ENCODE data around the gene SLX9. TPM values are rescaled to one million over a fixed set of nuclear protein-coding genes. Genes with fewer than 3 reads are reported as not detected.

SLX9 gene
- total RNA-seq, 1 donor from 2014 or later, result 24.0 TPM

GRCh38 chr21:44950351-44950750 is 10.5 kb downstream of the SLX9 start:
- no peaks in the 10 kb centered on the region for H3K9me3 Mint-ChIP-seq (ENCODE audit: low read depth)
- TF ChIP-seq CTCF (IDR thresholded peaks at IDR 0.05), result no peak
- peak; percentile 77 for DNase-seq (ENCODE audit: low spot score)
- H3K27me3 Mint-ChIP-seq (ENCODE audit: low read depth), result no peaks in the 10 kb centered on the region
- peaks cover 39% of the 10 kb centered on the region for H3K4me1 Mint-ChIP-seq (ENCODE audit: low read depth)
- H3K4me3 Mint-ChIP-seq (ENCODE audit: unreplicated experiment), result no peak overlapping the region
- H3K36me3 Mint-ChIP-seq (ENCODE audit: low read depth), result peaks cover 8% of the 10 kb centered on the region
- no peak overlapping the region for H3K27ac Mint-ChIP-seq (ENCODE audit: unreplicated experiment)

- no peaks in the 10 kb centered on the region for H3K9me3 Mint-ChIP-seq (ENCODE audit: low read depth)
- H3K27ac Mint-ChIP-seq (ENCODE audit: unreplicated experiment), result no peak overlapping the region
- DNase-seq (ENCODE audit: low spot score), result no peak
- TF ChIP-seq CTCF (IDR thresholded peaks at IDR 0.05), result no peak
- no peaks in the 10 kb centered on the region for H3K27me3 Mint-ChIP-seq (ENCODE audit: low read depth)
- no peak overlapping the region for H3K4me3 Mint-ChIP-seq (ENCODE audit: unreplicated experiment)
- H3K36me3 Mint-ChIP-seq (ENCODE audit: low read depth), result peaks cover 7% of the 10 kb centered on the region
- H3K4me1 Mint-ChIP-seq (ENCODE audit: low read depth), result peaks cover 48% of the 10 kb centered on the region
Observed at GRCh38 chr21:44951186-44951915, 11.5 kb downstream of the SLX9 start.

- TF ChIP-seq CTCF (IDR thresholded peaks at IDR 0.05), result no peak
- H3K27ac Mint-ChIP-seq (ENCODE audit: unreplicated experiment), result peak overlapping the region; percentile 32
Observed at GRCh38 chr21:44952116-44952928, 12.5 kb downstream of the SLX9 start.

GRCh38 chr21:44952929-44953627 is 13.2 kb downstream of the SLX9 start:
- Mint-ChIP-seq H3K4me1 (ENCODE audit: low read depth) (peaks cover 46% of the 10 kb centered on the region), H3K36me3 (ENCODE audit: low read depth) (peaks cover 8% of the 10 kb centered on the region), H3K9me3 (ENCODE audit: low read depth) (no peaks in the 10 kb centered on the region), H3K27me3 (ENCODE audit: low read depth) (no peaks in the 10 kb centered on the region), H3K4me3 (ENCODE audit: unreplicated experiment) (no peak overlapping the region), H3K27ac (ENCODE audit: unreplicated experiment) (peak overlapping the region; percentile 32)
- DNase-seq (ENCODE audit: low spot score), result no peak
- TF ChIP-seq CTCF (IDR thresholded peaks at IDR 0.05), result no peak

More at GRCh38 chr21:44952116-44952928, 12.5 kb downstream of the SLX9 start:
- Mint-ChIP-seq H3K9me3 (ENCODE audit: low read depth) (no peaks in the 10 kb centered on the region), H3K27me3 (ENCODE audit: low read depth) (no peaks in the 10 kb centered on the region), H3K36me3 (ENCODE audit: low read depth) (peaks cover 8% of the 10 kb centered on the region), H3K4me1 (ENCODE audit: low read depth) (peaks cover 46% of the 10 kb centered on the region), H3K4me3 (ENCODE audit: unreplicated experiment) (no peak overlapping the region)
- no peak for DNase-seq (ENCODE audit: low spot score)

- DNase-seq (ENCODE audit: low spot score), result no peak
- no peak for TF ChIP-seq CTCF (IDR thresholded peaks at IDR 0.05)
- H3K27me3 Mint-ChIP-seq (ENCODE audit: low read depth), result no peaks in the 10 kb centered on the region
- peaks cover 52% of the 10 kb centered on the region for H3K4me1 Mint-ChIP-seq (ENCODE audit: low read depth)
- no peaks in the 10 kb centered on the region for H3K9me3 Mint-ChIP-seq (ENCODE audit: low read depth)
- H3K27ac Mint-ChIP-seq (ENCODE audit: unreplicated experiment), result no peak overlapping the region
- H3K4me3 Mint-ChIP-seq (ENCODE audit: unreplicated experiment), result no peak overlapping the region
- peaks cover 8% of the 10 kb centered on the region for H3K36me3 Mint-ChIP-seq (ENCODE audit: low read depth)
Observed at GRCh38 chr21:44953628-44954021, 13.8 kb downstream of the SLX9 start.
